GM23248 (cell line): Measurements from ENCODE around the gene NSMCE1. TPM values are rescaled to one million over a fixed set of nuclear protein-coding genes. Genes with fewer than 3 reads are reported as not detected.

Source experiments
- DNase-seq: peaks from one replicate; pipeline ENCODE4 v3.0.0-alpha.2; 2015
- H2AFZ ChIP-seq: fragments of 200-600 bp; sonication (generic); 2 replicates; pipeline ENCODE4 v1.6.1; 2016; ENCODE audit warnings: antibody characterized with exemption
- H3F3A ChIP-seq: fragments of 200-600 bp; sonication (generic); 2 replicates; pipeline ENCODE4 v1.6.1; 2016; ENCODE audit warnings: mild to moderate bottlenecking, antibody characterized with exemption, mixed run types; ENCODE audit not compliant: insufficient read depth
- H3K27ac ChIP-seq: fragments of 200-600 bp; sonication (generic); 2 replicates; pipeline ENCODE4 v1.5.1; 2016; ENCODE audit warnings: mild to moderate bottlenecking
- H3K27me3 ChIP-seq: fragments of 200-600 bp; sonication (generic); replicated peaks from 2 replicates; pipeline ENCODE4 v1.6.1; 2016; ENCODE audit warnings: mild to moderate bottlenecking; ENCODE audit not compliant: insufficient read depth
- H3K36me3 ChIP-seq: fragments of 200-600 bp; sonication (generic); 2 replicates; pipeline ENCODE4 v1.6.1; 2016; ENCODE audit warnings: low read depth, mild to moderate bottlenecking
- H3K4me1 ChIP-seq: fragments of 200-600 bp; sonication (generic); 2 replicates; pipeline ENCODE4 v1.6.1; 2016; ENCODE audit warnings: mild to moderate bottlenecking; ENCODE audit not compliant: insufficient read depth
- H3K4me2 ChIP-seq: fragments of 200-600 bp; sonication (generic); one replicate; pipeline ENCODE4 v1.6.1; 2016; ENCODE audit warnings: mild to moderate bottlenecking; ENCODE audit not compliant: unreplicated experiment
- H3K4me3 ChIP-seq: fragments of 200-600 bp; sonication (generic); 2 replicates; pipeline ENCODE4 v1.5.1; 2016; ENCODE audit warnings: mild to moderate bottlenecking
- H3K79me2 ChIP-seq: fragments of 200-600 bp; sonication (generic); 2 replicates; pipeline ENCODE4 v1.6.1; 2016; ENCODE audit warnings: mild to moderate bottlenecking; ENCODE audit not compliant: insufficient read depth
- H3K9ac ChIP-seq: fragments of 200-600 bp; sonication (generic); 2 replicates; pipeline ENCODE4 v1.6.1; 2016; ENCODE audit warnings: mild to moderate bottlenecking
- H3K9me2 ChIP-seq: fragments of 200-600 bp; sonication (generic); 2 replicates; pipeline ENCODE4 v1.6.1; 2016; ENCODE audit warnings: mixed run types, mild to moderate bottlenecking, moderate library complexity; ENCODE audit not compliant: insufficient read depth
- H3K9me3 ChIP-seq: fragments of 200-600 bp; sonication (generic); one replicate; pipeline ENCODE4 v1.6.1; 2017; ENCODE audit warnings: low read depth
- H4K20me1 ChIP-seq: fragments of 200-600 bp; sonication (generic); 2 replicates; pipeline ENCODE4 v1.6.0; 2016; ENCODE audit not compliant: insufficient read depth
- EZH2 ChIP-seq: fragments of 200-600 bp; sonication (generic); IDR thresholded peaks from 2 replicates; pipeline ENCODE4 v1.6.1; 2018; ENCODE audit warnings: antibody characterized with exemption, mild to moderate bottlenecking; ENCODE audit not compliant: insufficient read depth, poor library complexity, severe bottlenecking
- EZH2phosphoT487 ChIP-seq: fragments of 200-600 bp; sonication (generic); IDR thresholded peaks from 2 replicates; pipeline ENCODE4 v1.6.1; 2018; ENCODE audit warnings: antibody characterized with exemption, moderate library complexity, mild to moderate bottlenecking, low read depth; ENCODE audit not compliant: insufficient read depth
- WGBS, 2 experiments: methylation state at CpG; one replicate each; pipeline ENCODE4 v1.1.6; 2015 to 2017; ENCODE audit warnings: low lambda C conversion rate in 2 of 2, low coverage in 1 of 2; ENCODE audit errors: missing lambda C conversion rate in 2 of 2; 5-methylcytosine and 5-hydroxymethylcytosine counted together
- in situ Hi-C: fragments of 300-500 bp; cut with MboI; formaldehyde crosslinking; loops from 2 replicates; pipeline ENCODE4 v1.15.0; 2020
- polyA plus RNA-seq: library from polyadenylated mRNA; unstranded; fragments of >200 nt; fragmentation: Nextera tagmentation; extraction: Ambion mirVana; gene quantifications from 2 replicates; pipeline ENCODE4 v1.2.1, GENCODE V29; 2016
- total RNA-seq: library from RNA; depleted of rRNA; stranded (reverse); fragments of >200 nt; shearing (Covaris generic); gene quantifications from 2 replicates; pipeline ENCODE4 v1.2.3, GENCODE V29; 2014

NSMCE1 gene
- total and polyA plus RNA-seq, 2 experiments from 2014 or later, result 69.3 to 107 TPM

- in situ Hi-C loops, result no loop called here
- WGBS, 2 experiments, result 63 to 66% methylated on average over 11 of the region's 11 CpGs
These were observed 44.2 kb upstream of the NSMCE1 start for GRCh38 chr16:27312580-27313421.

GRCh38 chr16:27311897-27312303 is 43.3 kb upstream of the NSMCE1 start:
- Histone ChIP-seq H3F3A (peaks cover 33% of the 10 kb centered on the region), H3K9ac (no peak overlapping the region), H3K9me2 (no peaks in the 10 kb centered on the region), H3K4me2 (no peak overlapping the region), H3K27me3 (no peaks in the 10 kb centered on the region), H3K27ac (no peak overlapping the region), H3K9me3 (no peaks in the 10 kb centered on the region), H3K79me2 (peaks cover 25% of the 10 kb centered on the region), H2AFZ (no peak overlapping the region), H4K20me1 (no peaks in the 10 kb centered on the region), H3K36me3 (no peaks in the 10 kb centered on the region), H3K4me3 (no peak overlapping the region), H3K4me1 (peaks cover 24% of the 10 kb centered on the region)
- WGBS, 2 experiments, result 84 to 86% methylated on average over 7 of the region's 7 CpGs
- no peak for TF ChIP-seq EZH2phosphoT487
- no peak for TF ChIP-seq EZH2
- no peak for DNase-seq
- in situ Hi-C loops, result no loop called here

More at GRCh38 chr16:27312580-27313421, 44.2 kb upstream of the NSMCE1 start:
- no peaks in the 10 kb centered on the region for H3K9me3 ChIP-seq
- H3K36me3 ChIP-seq, result no peaks in the 10 kb centered on the region
- no peaks in the 10 kb centered on the region for H3K27me3 ChIP-seq
- H3F3A ChIP-seq, result peaks cover 36% of the 10 kb centered on the region
- no peaks in the 10 kb centered on the region for H4K20me1 ChIP-seq
- H2AFZ ChIP-seq, result peak overlapping the region; percentile 89
- DNase-seq, result no peak
- H3K27ac ChIP-seq, result peak overlapping the region; percentile 91
- peaks cover 34% of the 10 kb centered on the region for H3K79me2 ChIP-seq
- peak overlapping the region; percentile 75 for H3K4me2 ChIP-seq
- H3K4me3 ChIP-seq, result peak overlapping the region; percentile 96
- peaks cover 24% of the 10 kb centered on the region for H3K4me1 ChIP-seq
- peak overlapping the region; percentile 100 for H3K9ac ChIP-seq
- TF ChIP-seq EZH2phosphoT487 (no peak), EZH2 (no peak)
- H3K9me2 ChIP-seq, result no peaks in the 10 kb centered on the region

GRCh38 chr16:27311448-27311830 is 42.9 kb upstream of the NSMCE1 start:
- H3K4me3 ChIP-seq, result no peak overlapping the region
- H3K4me2 ChIP-seq, result no peak overlapping the region
- H3K9me2 ChIP-seq, result no peaks in the 10 kb centered on the region
- no peak for TF ChIP-seq EZH2
- no peak for TF ChIP-seq EZH2phosphoT487
- H4K20me1 ChIP-seq, result no peaks in the 10 kb centered on the region
- peaks cover 29% of the 10 kb centered on the region for H3F3A ChIP-seq
- H3K9ac ChIP-seq, result no peak overlapping the region
- in situ Hi-C loops, result no loop called here
- H3K9me3 ChIP-seq, result no peaks in the 10 kb centered on the region
- DNase-seq, result peak; percentile 57
- WGBS, 2 experiments, result 56 to 62% methylated on average over 8 of the region's 8 CpGs
- no peak overlapping the region for H3K27ac ChIP-seq
- no peak overlapping the region for H2AFZ ChIP-seq
- H3K79me2 ChIP-seq, result peaks cover 21% of the 10 kb centered on the region
- no peaks in the 10 kb centered on the region for H3K36me3 ChIP-seq
- H3K27me3 ChIP-seq, result no peaks in the 10 kb centered on the region
- H3K4me1 ChIP-seq, result peaks cover 22% of the 10 kb centered on the region

- Histone ChIP-seq H3K9me2 (no peaks in the 10 kb centered on the region), H2AFZ (no peak overlapping the region), H3K27me3 (no peaks in the 10 kb centered on the region), H3F3A (peaks cover 23% of the 10 kb centered on the region), H3K9me3 (no peaks in the 10 kb centered on the region), H3K79me2 (peaks cover 14% of the 10 kb centered on the region), H3K4me3 (no peak overlapping the region), H3K4me1 (peaks cover 15% of the 10 kb centered on the region), H3K36me3 (no peaks in the 10 kb centered on the region), H3K9ac (no peak overlapping the region), H4K20me1 (no peaks in the 10 kb centered on the region), H3K4me2 (no peak overlapping the region), H3K27ac (no peak overlapping the region)
- in situ Hi-C loops, result no loop called here
- WGBS, 2 experiments, result 86 to 87% methylated on average over 16 of the region's 16 CpGs
- no peak for DNase-seq
- TF ChIP-seq EZH2phosphoT487 (no peak), EZH2 (no peak)
These were observed 42.2 kb upstream of the NSMCE1 start for GRCh38 chr16:27310576-27311447.
